A549 (cell line): ENCODE data around the gene RNF220. TPM values are rescaled to one million over a fixed set of nuclear protein-coding genes. Genes with fewer than 3 reads are reported as not detected.

Experiments used
- ATAC-seq, 2 experiments: fragments of 200-7000 bp in 1 of 2; fragments of >200 bp in 1 of 2; cut with Nextera tagmentation in 1 of 2; cut with Tn5 transposase in 1 of 2; 3 replicates each; pipeline versions ENCODE4 v1.8.0 to v1.9.1; 2018 to 2020; ENCODE audit warnings: mild to moderate bottlenecking in 1 of 2, moderate library complexity in 1 of 2
- CTCF ChIA-PET: fragments of 300-600 bp; sonication (Branson Sonifier 250); formaldehyde crosslinking; extraction: SDS; loops from one replicate; lab custom pipeline; 2021; ENCODE audit warnings: antibody characterized with exemption, inconsistent platforms; lab: Yijun Ruan, JAX
- POLR2A ChIA-PET: fragments of 350-600 bp; formaldehyde crosslinking; extraction: SDS; loops from one replicate; lab custom pipeline; 2021; ENCODE audit warnings: antibody characterized with exemption, inconsistent platforms; lab: Yijun Ruan, JAX
- DNase-seq, 2 experiments: peaks; one replicate each; pipeline versions ENCODE4 v3.0.0 to v3.0.0-alpha.2; 2011 to 2016; ENCODE audit warnings: low read depth in 1 of 2, low spot score in 1 of 2
- FAIRE-seq: peaks from 2 replicates; lab custom pipeline; 2011; peaks lifted over from hg19 to GRCh38; lab: Jason Lieb, UNC
- H3K27ac ChIP-seq, 2 experiments: fragments of >200 bp; sonication (Bioruptor Twin); formaldehyde crosslinking; 3 replicates each; pipeline ENCODE4 v1.5.1; 2016 to 2017
- H3K4me1 ChIP-seq: fragments of >200 bp; sonication (Bioruptor Twin); formaldehyde crosslinking; 3 replicates; pipeline ENCODE4 v1.6.1; 2016
- H3K4me2 ChIP-seq: fragments of >200 bp; sonication (Bioruptor Twin); formaldehyde crosslinking; 3 replicates; pipeline ENCODE4 v1.6.1; 2016
- H3K4me3 ChIP-seq: fragments of >200 bp; sonication (Bioruptor Twin); formaldehyde crosslinking; 3 replicates; pipeline ENCODE4 v1.5.1; 2016
- H3K9me3 ChIP-seq: fragments of >200 bp; sonication (Bioruptor Twin); formaldehyde crosslinking; 3 replicates; pipeline ENCODE4 v1.6.1; 2016
- BHLHE40 ChIP-seq: IDR thresholded peaks from 2 replicates; pipeline ENCODE4 v1.6.1; 2012; ENCODE audit warnings: low read depth, low read length, inconsistent platforms
- CHD2 ChIP-seq: fragments of 150-350 bp; IDR thresholded peaks from 2 replicates; pipeline ENCODE4 v1.6.1; 2014; ENCODE audit warnings: low read length; ENCODE audit not compliant: partially characterized antibody
- EHMT2 ChIP-seq: fragments of 200-600 bp; sonication (generic); IDR thresholded peaks from 2 replicates; pipeline ENCODE4 v1.6.1; 2016; ENCODE audit warnings: antibody characterized with exemption, low read depth, mild to moderate bottlenecking, moderate library complexity
- EP300 ChIP-seq, 2 experiments: fragments of >200 bp; sonication (Bioruptor Twin); formaldehyde crosslinking; IDR thresholded peaks; 2 replicates in 1 of 2; 3 replicates in 1 of 2; pipeline ENCODE4 v1.6.1; 2016 to 2017
- FOXS1 ChIP-seq: fragments of 250-450 bp; sonication (Bioruptor Pico); IDR thresholded peaks from 2 replicates; pipeline ENCODE4 v1.5.0; 2020; ENCODE audit warnings: mild to moderate bottlenecking, moderate library complexity
- GATA3 ChIP-seq: IDR thresholded peaks from 2 replicates; pipeline ENCODE4 v1.6.1; 2012; ENCODE audit warnings: borderline replicate concordance
- HOXB5 ChIP-seq: fragments of 250-450 bp; sonication (Bioruptor Pico); IDR thresholded peaks from 2 replicates; pipeline ENCODE4 v1.5.0; 2020; ENCODE audit warnings: mild to moderate bottlenecking, moderate library complexity
- KDM1A ChIP-seq: fragments of 200-600 bp; sonication (generic); IDR thresholded peaks from 2 replicates; pipeline ENCODE4 v1.6.1; 2016; ENCODE audit warnings: low read depth, mild to moderate bottlenecking
- KDM5A ChIP-seq: fragments of 200-600 bp; sonication (generic); IDR thresholded peaks from 2 replicates; pipeline ENCODE4 v1.6.1; 2016; ENCODE audit warnings: antibody characterized with exemption, mild to moderate bottlenecking
- MAFK ChIP-seq: fragments of 450-650 bp; IDR thresholded peaks from 2 replicates; pipeline ENCODE4 v1.6.1; 2014; ENCODE audit not compliant: partially characterized antibody
- NFE2L2 ChIP-seq: fragments of 150-350 bp; conservative IDR thresholded peaks from 2 replicates; pipeline ENCODE4 v1.6.1; 2014; ENCODE audit warnings: low read length
- NR3C1 ChIP-seq: fragments of >200 bp; sonication (Bioruptor Twin); formaldehyde crosslinking; IDR thresholded peaks from 3 replicates; pipeline ENCODE4 v1.6.1; 2017
- POLR2AphosphoS2 ChIP-seq: conservative IDR thresholded peaks from 2 replicates; pipeline ENCODE4 v1.6.1; 2012; ENCODE audit warnings: low read length, improper control_type of control experiment, inconsistent platforms
- RAD21 ChIP-seq, 2 experiments: fragments of >200 bp in 1 of 2; sonication (Bioruptor Twin) in 1 of 2; formaldehyde crosslinking in 1 of 2; IDR thresholded peaks in 1 of 2; conservative IDR thresholded peaks in 1 of 2; 2 replicates in 1 of 2; 3 replicates in 1 of 2; pipeline ENCODE4 v1.6.1; 2012 to 2018; ENCODE audit warnings: inconsistent platforms in 1 of 2
- RNF2 ChIP-seq: fragments of 200-600 bp; sonication (generic); IDR thresholded peaks from 2 replicates; pipeline ENCODE4 v1.6.1; 2016; ENCODE audit warnings: low read depth, mild to moderate bottlenecking, antibody characterized with exemption, moderate library complexity, borderline replicate concordance
- SMC3 ChIP-seq: fragments of >200 bp; sonication (Bioruptor Twin); formaldehyde crosslinking; IDR thresholded peaks from 3 replicates; pipeline ENCODE4 v1.6.1; 2018; ENCODE audit warnings: inconsistent platforms
- TP53 ChIP-seq: fragments of 250-450 bp; sonication (Bioruptor Pico); IDR thresholded peaks from 2 replicates; pipeline ENCODE4 v1.5.0; 2021; ENCODE audit warnings: mild to moderate bottlenecking, moderate library complexity
- ZC3H11A ChIP-seq: fragments of 450-650 bp; IDR thresholded peaks from 2 replicates; pipeline ENCODE4 v1.6.1; 2014; ENCODE audit warnings: antibody characterized with exemption, mild to moderate bottlenecking
- ZFP36 ChIP-seq: fragments of 450-650 bp; IDR thresholded peaks from 2 replicates; pipeline ENCODE4 v1.6.1; 2014; ENCODE audit warnings: borderline replicate concordance; ENCODE audit not compliant: partially characterized antibody
- ZSCAN20 ChIP-seq: fragments of 250-450 bp; sonication (Bioruptor Pico); IDR thresholded peaks from 2 replicates; pipeline ENCODE4 v1.8.0; 2022; ENCODE audit warnings: mild to moderate bottlenecking, moderate library complexity
- WGBS: methylation state at CpG from one replicate; pipeline ENCODE4 v1.1.6; 2017; ENCODE audit errors: missing lambda C conversion rate; 5-methylcytosine and 5-hydroxymethylcytosine counted together
- polyA plus RNA-seq, 4 experiments: library from polyadenylated mRNA; depleted of rRNA in 3 of 4; stranded (reverse); fragments of >200 nt; fragmentation: RNase III in 1 of 4; extraction: RNeasy Plus Mini Kit Qiagen cat#74134 plus additional on column Dnase treatment in 1 of 4; gene quantifications; 2 replicates in 3 of 4; 3 replicates in 1 of 4; pipeline ENCODE4 v1.2.3, GENCODE V29; 2011 to 2017
- TF ChIP-seq, protein P1 (sequence below): fragments of >200 bp; sonication (Bioruptor Twin); formaldehyde crosslinking; IDR thresholded peaks from 3 replicates; pipeline ENCODE4 v1.5.1; 2016
- TF ChIP-seq, protein P2 (sequence below): fragments of 250-450 bp; sonication (Bioruptor Pico); IDR thresholded peaks from 2 replicates; pipeline ENCODE4 v1.5.0; 2021; ENCODE audit warnings: mild to moderate bottlenecking, moderate library complexity, borderline replicate concordance
- TF ChIP-seq, protein P3 (sequence below): IDR thresholded peaks from 2 replicates; pipeline ENCODE4 v1.6.1; 2012
- TF ChIP-seq, protein P4 (sequence below): fragments of 250-450 bp; sonication (Bioruptor Pico); IDR thresholded peaks from 2 replicates; pipeline ENCODE4 v1.5.0; 2020; ENCODE audit warnings: low read depth, mild to moderate bottlenecking, moderate library complexity

Gene RNF220
- polyA plus RNA-seq, 2 of the 4 experiments (the other 2 are of a cell fraction): 53.4 to 54.5 TPM

DNA sequence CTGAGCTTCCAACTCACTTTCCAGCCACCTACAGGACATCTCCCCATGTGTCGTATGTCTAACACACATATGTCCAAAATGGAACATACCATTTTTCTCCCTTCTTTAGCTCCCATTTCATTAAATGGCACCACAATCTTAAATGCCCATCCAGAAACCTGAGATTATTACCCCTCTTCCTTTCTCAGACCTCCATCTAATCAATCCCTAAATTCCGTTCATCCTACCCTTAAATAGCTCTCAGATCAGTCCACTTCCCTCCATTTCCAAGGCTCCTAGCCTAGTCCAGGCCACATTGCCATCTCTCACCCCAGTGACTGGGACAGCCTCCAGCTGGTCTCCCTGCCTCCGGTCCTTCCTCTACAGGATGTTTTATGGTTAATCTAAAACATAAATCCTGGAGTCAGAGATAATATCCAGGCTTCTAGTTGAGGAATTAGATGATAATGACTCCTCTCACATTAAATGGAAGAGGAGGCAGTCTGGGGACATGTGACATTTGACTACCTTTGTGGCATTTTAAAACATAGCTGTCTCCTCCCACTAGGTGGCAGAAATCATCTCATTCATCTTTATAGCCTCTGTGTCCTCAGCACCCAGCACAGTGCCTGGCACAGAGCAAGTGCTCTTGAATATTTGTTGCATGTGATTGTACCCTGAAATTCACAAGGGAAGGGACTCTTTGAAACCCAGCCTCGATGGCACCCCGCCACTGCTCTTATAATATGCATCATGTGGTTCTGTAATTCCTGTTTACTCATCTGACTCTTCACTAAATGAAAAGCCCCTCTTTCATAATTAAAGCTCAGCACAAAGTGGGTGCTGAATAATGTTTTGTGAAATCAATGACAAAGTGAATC, 166.9 kb downstream of the RNF220 start:
- WGBS: 47% methylated on average over 5 of the region's 5 CpGs
- peak in 1 of 2 experiments; percentile 70; a peak in 3 of 6 replicates for ATAC-seq
- FAIRE-seq: no peak
- Histone ChIP-seq H3K27ac (no peak overlapping the region), H3K4me3 (no peak overlapping the region), H3K4me2 (no peak overlapping the region), H3K4me1 (peaks cover 9% of the 10 kb centered on the region), H3K9me3 (no peaks in the 10 kb centered on the region)
- ChIA-PET POLR2A (no interaction called here), CTCF (interaction anchor here (0.6 to 2.9 kb wide), 16 partner anchors 9 to 568 kb away, joined by 3 to 8 read pairs (median 4); no protein-coding TSS in a partner anchor)
- peak in 1 of 2 experiments; percentile 46 for DNase-seq
- peak; percentile 16 to 30; a peak in 2 of 5 replicates for TF ChIP-seq RAD21 (conservative IDR thresholded peaks at IDR 0.05 in 1 of 2, IDR thresholded peaks at IDR 0.05 in 1 of 2)
- TF ChIP-seq SMC3: 0 out of 3 replicates have a peak, but pooled peaks have one; percentile 19
- no peak for TF ChIP-seq RNF2
- TF ChIP-seq, protein P1, sequence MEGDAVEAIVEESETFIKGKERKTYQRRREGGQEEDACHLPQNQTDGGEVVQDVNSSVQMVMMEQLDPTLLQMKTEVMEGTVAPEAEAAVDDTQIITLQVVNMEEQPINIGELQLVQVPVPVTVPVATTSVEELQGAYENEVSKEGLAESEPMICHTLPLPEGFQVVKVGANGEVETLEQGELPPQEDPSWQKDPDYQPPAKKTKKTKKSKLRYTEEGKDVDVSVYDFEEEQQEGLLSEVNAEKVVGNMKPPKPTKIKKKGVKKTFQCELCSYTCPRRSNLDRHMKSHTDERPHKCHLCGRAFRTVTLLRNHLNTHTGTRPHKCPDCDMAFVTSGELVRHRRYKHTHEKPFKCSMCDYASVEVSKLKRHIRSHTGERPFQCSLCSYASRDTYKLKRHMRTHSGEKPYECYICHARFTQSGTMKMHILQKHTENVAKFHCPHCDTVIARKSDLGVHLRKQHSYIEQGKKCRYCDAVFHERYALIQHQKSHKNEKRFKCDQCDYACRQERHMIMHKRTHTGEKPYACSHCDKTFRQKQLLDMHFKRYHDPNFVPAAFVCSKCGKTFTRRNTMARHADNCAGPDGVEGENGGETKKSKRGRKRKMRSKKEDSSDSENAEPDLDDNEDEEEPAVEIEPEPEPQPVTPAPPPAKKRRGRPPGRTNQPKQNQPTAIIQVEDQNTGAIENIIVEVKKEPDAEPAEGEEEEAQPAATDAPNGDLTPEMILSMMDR: peak; percentile 44

DNA sequence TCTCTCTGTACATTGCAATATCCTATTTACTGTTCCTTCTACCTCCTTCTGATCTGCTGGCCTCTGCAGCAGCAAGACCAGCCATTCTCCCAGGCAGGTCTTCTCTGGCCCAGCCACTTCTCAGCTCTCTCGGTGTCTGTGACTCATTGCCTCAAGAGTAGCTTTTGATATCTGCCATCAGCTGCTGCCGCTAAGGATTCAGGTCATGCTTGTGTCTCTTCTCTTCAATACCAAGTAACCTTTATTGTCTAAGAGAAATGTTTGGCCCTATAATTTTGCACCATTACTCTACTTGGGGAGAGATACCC, 167.5 kb downstream of the RNF220 start:
- TF ChIP-seq EP300 (IDR thresholded peaks at IDR 0.05) (no peak), CHD2 (no peak), BHLHE40 (no peak), HOXB5 (no peak), NR3C1 (no peak), TP53 (CRISPR knock-in tag) (no peak), KDM5A (no peak), EHMT2 (no peak), GATA3 (no peak)
- TF ChIP-seq, protein P2, sequence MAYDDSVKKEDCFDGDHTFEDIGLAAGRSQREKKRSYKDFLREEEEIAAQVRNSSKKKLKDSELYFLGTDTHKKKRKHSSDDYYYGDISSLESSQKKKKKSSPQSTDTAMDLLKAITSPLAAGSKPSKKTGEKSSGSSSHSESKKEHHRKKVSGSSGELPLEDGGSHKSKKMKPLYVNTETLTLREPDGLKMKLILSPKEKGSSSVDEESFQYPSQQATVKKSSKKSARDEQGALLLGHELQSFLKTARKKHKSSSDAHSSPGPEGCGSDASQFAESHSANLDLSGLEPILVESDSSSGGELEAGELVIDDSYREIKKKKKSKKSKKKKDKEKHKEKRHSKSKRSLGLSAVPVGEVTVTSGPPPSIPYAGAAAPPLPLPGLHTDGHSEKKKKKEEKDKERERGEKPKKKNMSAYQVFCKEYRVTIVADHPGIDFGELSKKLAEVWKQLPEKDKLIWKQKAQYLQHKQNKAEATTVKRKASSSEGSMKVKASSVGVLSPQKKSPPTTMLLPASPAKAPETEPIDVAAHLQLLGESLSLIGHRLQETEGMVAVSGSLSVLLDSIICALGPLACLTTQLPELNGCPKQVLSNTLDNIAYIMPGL (CRISPR knock-in tag): no peak
- TF ChIP-seq, all 56 proteins: peak for 0
- no peaks in the 10 kb centered on the region for H3K9me3 ChIP-seq
- POLR2A ChIA-PET: no interaction called here
- DNase-seq (no peak), FAIRE-seq (no peak), ATAC-seq (no peak)
- no peak overlapping the region for H3K27ac ChIP-seq
- no peak overlapping the region for H3K4me3 ChIP-seq
- H3K4me1 ChIP-seq: peaks cover 9% of the 10 kb centered on the region
- 46% methylated on average over 2 of the region's 2 CpGs for WGBS
- CTCF ChIA-PET: interaction anchor here (0.7 to 2.9 kb wide), 16 partner anchors 8 to 361 kb away, joined by 3 to 8 read pairs (median 4); no protein-coding TSS in a partner anchor
- no peak overlapping the region for H3K4me2 ChIP-seq

DNA sequence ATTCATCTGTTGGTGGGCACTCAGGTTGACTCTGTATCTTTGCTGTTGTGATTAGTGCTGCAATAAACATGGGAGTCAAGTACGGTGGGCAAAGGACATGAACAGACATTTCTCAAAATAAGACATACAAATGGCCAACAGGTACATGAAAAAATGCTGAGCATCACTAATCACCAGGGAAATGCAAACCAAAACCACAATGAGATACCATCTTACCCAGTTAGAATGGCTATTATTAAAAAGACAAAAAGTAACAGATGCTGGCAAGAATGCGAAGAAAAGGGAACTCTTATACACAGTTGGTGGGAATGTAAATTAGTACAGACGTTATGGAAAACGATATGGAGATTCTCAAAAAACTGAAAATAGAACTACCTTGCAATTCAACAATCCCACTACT, 170.3 kb downstream of the RNF220 start:
- WGBS: 84% methylated on average over 4 of the region's 4 CpGs
- ATAC-seq: no peak
- H3K4me3 ChIP-seq: no peak overlapping the region
- ChIA-PET POLR2A (no interaction called here), CTCF (interaction anchor here (2.1 kb wide), 1 partner anchor 20 kb away, joined by 8 read pairs; no protein-coding TSS in a partner anchor)
- no peaks in the 10 kb centered on the region for H3K9me3 ChIP-seq
- TF ChIP-seq ZFP36 (no peak), SMC3 (no peak), KDM1A (no peak), ZSCAN20 (no peak), POLR2AphosphoS2 (no peak), ZC3H11A (no peak), NFE2L2 (no peak), GATA3 (no peak), MAFK (no peak), NR3C1 (no peak), FOXS1 (CRISPR knock-in tag) (no peak), TP53 (CRISPR knock-in tag) (no peak)
- TF ChIP-seq, protein P3, sequence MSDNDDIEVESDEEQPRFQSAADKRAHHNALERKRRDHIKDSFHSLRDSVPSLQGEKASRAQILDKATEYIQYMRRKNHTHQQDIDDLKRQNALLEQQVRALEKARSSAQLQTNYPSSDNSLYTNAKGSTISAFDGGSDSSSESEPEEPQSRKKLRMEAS: no peak
- TF ChIP-seq, protein P4, sequence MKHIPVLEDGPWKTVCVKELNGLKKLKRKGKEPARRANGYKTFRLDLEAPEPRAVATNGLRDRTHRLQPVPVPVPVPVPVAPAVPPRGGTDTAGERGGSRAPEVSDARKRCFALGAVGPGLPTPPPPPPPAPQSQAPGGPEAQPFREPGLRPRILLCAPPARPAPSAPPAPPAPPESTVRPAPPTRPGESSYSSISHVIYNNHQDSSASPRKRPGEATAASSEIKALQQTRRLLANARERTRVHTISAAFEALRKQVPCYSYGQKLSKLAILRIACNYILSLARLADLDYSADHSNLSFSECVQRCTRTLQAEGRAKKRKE (CRISPR knock-in tag): no peak
- no peak overlapping the region for H3K27ac ChIP-seq
- DNase-seq: no peak
- FAIRE-seq: no peak
- H3K4me1 ChIP-seq: no peaks in the 10 kb centered on the region
- no peak overlapping the region for H3K4me2 ChIP-seq
